NCI-H1417 (cell line): ENCODE measurements around the gene HYAL3.
"Not testable (repeated sequence)": the region's sequence is repeated elsewhere in the genome, so short reads cannot be mapped to it uniquely, and the experiment has no call there.

ENCODE experiments used
- DNase-seq, 3 experiments: peaks; one replicate each; lab custom pipeline; 2025; lab: John Stamatoyannopoulos, UW

Gene HYAL3

DNA sequence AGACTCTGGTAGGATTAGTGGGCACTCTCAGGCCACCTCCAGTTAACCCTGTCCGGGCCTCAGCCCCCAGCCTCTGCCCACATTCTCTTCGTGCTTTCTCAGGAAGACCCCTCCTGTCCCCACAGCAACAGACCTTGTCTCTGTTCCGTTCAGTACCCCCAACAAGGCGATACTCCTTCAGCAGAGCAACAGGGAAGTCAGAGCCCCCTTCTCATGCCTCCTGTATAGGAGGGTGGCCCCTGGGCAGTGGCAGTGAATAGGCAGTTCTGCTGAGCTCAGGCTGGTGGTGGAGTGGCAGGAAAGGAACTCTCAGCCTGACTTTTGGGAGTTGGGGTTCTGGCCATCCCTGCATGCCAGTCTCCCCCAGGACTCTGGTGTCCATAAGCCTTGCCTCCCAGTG is 29.7 kb downstream of the HYAL3 start:
- no peak for DNase-seq

DNA sequence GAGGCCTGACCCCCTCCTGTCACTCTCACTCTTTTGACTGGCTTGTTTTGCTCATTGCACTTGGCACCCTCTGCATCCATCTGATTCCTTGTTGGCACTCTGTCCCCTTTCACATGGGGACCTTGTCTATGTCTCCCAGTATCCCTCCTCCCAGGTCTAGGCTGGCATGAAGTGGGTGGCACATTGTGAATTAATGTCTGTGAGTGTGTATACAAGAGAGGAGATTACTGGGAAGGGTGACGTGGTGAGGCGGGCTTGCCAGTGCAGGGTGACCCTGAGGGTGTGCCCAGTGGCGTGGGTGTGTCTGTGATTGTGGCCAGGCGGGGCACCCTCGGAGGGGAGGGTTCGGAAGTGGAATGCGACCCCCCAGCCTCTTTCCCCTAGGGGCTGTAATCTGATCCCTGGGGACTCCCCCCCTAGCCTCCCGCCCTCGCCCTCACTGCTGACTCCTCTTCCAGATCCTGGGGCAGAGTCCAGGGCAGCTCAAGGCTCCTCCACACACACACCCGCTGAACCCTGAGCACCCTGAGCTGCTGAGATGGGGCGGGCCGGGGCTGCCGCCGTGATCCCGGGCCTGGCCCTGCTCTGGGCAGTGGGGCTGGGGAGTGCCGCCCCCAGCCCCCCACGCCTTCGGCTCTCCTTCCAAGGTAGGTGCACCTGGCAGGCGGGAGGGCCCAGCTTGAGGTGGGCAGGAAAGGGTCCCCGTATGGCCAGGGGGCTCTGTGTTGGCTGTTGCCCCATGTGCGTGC is 30.3 kb downstream of the HYAL3 start, which contains the start of gene SEMA3B:
SEMA3B (plus strand) TSS at position 445 of the 749 bp plus-strand sequence; CDS start at position 539, 94 bp downstream.
- peak in 2 of 3 experiments; percentile 14 to 20 for DNase-seq

DNA sequence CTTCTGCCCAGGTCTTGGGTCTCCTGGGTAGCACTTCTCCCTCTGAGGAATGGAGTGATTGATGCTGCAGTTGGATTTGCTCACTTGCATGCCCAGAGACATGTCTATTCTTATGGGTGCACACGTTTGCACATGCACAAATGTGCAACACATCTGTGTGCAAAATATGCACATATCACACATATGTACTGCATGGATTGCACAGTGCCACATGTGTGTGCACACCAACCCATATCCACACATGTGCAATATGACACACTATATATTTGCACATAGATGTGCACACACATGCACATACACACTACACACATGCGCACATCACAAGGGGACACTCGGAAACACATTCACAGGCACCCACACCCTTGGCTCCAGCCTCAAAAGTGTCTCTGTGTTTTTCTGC is 30.9 kb downstream of the HYAL3 start:
- no peak for DNase-seq

DNA sequence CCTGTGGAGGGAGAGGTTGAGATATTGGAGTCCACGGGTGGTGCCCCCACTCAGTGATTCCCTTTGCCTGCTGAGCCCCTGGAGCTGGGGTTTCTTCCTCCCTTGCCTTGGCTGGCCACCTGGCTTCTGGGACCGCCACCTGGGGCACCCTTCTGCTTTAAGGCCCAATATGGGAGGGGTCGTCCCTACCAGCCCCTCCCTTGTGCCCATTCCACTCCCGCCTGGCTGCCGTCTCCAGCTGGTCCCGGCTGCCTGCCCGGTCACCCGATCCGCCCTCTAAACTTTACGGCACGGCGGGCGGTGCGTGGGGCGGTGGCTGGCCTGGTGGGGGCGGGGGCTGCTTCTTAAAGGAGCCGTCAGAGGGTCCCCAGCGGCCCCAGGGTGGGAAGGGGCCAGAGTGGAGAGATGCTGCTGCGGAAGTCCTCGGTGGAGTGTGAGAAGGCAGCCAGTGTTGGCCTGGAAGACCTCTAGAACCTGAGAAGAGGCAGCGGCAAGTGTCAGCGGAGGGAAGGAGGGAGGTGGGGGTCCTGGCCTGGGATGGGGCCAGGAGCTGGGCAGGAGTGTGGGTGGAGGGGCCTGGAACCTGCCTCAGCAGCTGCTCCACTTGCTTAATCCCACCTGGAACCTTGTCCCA is 31.8 kb downstream of the HYAL3 start:
- peak in 2 of 3 experiments; percentile 25 to 38 for DNase-seq

DNA sequence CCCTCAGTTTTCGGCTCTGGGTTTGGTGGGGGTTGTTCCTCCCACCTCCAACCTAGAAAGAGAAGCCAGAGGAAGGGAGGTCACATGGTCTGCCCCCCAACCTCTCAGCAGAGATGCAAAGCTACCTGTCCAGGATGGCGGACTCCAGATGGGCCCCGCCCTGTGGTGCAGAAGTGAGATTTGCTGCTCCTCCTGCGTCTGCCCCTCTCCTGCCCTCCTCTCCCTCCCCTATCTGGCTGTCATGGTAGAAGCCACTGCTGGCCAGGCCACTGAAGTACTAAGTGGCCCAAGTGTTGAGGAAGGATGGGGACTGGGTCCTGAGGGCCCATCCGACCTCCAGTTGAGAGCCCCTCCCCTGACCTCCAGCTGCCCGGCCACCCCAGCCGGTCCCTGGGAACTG is 32.4 kb downstream of the HYAL3 start:
- DNase-seq: no peak

DNA sequence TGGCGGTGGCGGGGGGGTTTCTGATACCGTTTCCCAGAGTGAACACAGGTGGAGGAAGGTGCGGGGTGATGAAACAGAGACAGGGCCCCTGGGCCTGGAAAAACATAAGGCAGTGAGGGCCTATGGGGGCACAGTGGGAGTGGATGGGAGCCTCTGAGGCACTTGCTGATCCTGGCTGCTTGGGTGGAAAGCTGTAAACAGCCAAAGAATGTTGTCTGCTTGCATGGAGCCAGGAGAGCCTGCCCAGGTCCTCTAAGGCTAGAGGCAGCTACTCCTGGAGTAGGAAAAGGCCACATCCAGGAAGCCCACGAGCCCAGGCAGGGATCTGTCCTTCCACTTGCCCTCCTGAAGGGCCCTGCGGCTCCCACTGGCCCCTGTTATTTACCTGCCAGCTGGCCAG is 33.2 kb downstream of the HYAL3 start:
- DNase-seq: no peak

DNA sequence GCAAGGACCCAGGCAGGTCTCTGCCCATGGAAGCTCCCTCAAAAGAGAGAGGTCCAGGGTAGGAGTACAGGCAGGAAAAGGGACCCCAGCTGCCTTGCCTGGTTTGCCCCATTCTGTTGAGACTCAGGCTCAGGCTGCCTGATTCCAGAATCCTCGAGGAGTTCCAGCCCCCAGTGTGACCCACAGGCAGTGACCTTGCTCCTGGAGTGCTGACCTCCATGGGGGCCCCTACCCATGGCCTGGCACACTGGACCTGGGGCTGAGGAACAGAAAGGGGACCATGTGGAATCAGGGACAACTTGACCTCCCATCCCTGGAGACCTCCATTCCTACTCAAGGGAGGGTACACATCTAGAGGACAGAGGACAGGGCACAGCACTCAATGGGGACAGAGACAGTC is 33.6 kb downstream of the HYAL3 start:
- no peak for DNase-seq

DNA sequence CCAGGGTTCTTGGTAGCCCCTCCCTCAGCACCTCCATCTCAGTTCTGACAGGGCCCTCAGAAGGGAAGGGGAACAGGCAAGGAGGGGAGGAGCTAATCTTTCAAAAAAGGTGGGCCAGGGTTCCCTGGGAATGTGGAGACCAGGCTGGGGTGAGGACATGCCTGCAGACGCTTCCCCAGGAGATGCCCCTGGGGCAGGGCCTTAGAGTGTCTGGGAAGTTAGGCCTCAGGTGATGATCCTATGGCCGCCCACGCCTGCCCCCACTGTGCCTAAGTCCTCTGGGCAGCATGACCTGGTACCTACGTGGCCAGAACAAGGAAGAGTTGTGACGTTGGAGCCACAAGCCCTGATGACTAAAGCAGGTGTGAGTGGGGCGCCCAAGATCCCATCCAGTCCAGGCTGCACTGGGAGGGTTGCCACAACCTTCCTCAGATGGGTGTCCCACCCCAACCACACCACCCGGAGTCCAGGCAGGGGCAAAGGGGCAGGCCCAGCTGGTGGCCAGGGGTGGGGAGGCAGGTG is 34.2 kb downstream of the HYAL3 start:
- DNase-seq: no peak

DNA sequence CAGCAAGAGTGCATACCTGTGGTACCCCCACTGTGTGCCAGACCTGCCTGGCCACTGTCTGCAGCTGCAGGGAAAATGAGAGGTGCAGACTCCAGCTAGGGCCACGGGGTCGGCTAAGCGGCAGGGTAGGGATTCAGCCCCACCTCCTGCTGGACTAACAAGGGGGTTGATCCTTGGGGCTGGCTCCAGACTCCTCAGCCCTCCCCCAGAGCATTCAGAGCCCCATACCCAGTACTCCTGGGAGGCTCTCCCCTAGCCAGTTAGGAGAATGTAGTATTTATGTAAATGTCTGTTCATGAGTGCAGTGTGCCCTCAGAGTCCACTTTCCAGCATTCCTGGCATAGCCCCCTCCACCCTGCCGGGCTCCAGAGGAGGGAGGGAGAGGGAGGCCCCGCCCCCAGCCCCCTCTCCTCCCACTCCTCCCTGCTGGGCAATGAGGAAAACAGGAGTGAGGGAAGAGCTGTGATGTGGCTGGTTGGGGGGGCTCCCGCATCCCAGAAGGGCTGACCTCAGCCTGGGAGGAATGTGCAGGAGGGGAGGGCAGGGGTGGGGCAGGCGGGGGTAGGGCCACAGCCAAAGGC is 34.7 kb downstream of the HYAL3 start:
- DNase-seq: peak in 2 of 3 experiments; percentile 64 to 68

DNA sequence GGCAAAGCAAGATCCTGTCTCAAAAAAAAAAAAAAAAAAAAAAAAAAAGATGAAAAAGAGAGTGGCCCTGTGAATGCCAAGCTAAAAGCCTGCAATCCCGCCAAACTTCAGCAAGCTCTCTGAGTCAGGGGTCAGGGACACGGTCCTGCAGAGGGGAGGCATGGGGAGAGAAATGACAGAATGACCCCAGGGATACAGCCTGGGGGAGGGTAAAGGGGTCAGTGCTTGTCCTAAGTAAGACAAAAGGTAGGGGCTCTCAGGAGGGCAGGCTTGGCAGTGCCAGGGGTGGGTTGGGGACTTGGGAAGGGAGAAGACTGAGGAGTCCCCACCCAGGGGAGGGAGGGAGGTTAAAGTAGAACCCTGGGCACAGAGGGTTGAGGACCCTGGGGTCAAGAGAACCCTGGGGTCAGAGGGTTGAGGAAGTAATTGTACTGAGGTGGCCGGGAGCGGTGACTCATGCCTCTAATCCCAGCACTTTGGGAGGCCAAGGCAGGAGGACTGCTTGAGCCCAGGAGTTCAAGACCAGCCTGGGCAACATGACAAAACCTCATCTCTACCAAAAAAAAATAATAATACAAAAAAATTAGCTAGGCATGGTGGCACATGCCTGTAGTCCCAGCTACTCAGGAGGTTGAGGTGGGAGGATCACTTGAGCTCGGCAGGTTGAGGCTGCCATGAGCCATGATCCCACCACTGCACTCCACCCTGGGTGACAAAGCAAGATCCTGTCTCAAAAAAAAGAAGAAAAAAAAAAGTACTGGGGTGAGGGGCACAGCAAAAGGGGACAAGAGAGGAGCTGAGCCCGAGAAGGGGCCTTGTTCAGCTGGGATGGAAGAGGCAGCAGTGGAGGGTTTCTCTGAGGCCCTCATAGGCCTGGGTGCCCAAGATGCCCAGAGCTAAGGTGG is 35.5 kb downstream of the HYAL3 start:
- no peak for DNase-seq

DNA sequence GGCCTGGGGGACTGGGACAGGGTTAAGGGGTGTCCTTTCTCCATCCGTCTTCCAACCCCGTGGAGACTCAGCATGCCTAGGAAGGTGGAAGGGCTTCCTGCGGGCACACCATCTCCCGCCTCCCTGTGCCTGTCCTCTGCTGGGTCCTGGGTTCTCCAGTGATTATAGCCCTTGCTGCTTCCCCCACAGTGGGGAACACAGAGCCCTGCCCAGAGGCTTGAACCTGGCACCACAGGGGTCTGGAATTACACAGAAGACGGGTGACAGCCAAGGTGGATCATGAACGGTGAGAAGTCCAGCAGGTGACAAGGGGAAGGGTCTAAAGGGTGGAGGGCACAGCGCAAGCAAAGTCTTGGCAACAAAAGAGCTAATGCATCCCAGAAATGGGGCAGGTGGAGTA is 36.4 kb downstream of the HYAL3 start:
- no peak for DNase-seq

DNA sequence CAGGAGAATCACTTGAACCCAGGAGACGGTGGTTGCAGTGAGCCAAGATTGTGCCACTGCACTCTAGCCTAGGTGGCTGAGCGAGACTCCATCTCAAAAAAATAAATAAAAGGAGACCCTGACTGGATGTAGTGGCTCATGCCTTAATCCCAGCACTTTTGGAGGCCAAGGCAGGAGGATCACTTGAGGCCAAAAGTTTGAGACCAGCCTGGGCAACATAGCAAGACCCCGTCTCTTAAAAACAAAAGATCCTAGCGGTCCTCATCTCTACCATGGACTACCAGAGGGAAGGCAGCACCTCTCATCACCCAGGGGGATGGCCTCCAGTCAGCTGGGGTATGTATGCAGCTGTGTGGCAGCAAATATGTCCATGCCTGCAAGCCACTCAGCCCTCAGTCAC is 37.0 kb downstream of the HYAL3 start:
- not testable (repeated sequence) for DNase-seq

DNA sequence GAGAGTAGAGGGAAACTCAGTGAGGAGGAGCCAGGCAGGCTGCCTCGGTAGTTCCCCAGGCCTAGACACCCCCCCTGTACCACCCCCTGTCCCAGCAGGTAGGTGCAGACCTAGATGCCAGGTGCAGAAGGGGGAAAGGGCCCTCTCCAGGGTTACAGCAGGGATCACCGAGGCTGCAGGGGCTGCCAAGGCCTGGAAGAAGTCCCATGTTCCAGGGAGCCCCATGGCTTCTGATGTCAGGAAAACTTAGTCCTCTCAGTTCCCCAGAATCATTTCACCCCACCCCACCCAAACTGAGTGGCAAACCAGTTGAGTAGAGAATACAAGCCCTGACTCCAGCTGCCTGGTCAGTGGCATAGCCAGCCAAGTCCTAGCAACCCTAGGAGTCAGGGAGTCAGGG is 37.7 kb downstream of the HYAL3 start:
- no peak for DNase-seq

DNA sequence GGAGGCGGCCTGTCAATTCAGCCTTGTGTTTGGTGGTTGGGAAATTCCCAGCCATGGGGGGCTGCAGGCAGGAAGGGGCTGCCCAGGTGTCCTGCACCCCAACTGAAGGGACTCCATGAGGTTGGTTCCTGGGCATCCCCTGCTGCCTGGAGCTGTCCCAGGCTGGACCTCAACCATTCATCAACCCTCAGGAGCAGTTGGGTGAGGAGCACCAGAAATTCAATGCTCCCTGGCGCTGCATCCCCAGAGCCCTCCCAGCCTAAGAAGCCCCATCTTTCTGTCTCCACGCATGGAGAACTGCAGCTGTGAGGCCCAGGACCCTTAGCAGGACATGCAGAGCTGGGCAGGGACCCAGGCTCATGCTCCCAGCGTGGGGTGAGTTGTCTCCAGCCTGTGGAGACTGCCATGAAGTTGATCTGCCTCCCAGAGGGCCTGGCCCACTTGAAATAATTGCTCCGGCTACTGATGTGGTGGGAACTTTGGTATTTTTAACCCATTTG is 38.2 kb downstream of the HYAL3 start:
- no peak for DNase-seq

DNA sequence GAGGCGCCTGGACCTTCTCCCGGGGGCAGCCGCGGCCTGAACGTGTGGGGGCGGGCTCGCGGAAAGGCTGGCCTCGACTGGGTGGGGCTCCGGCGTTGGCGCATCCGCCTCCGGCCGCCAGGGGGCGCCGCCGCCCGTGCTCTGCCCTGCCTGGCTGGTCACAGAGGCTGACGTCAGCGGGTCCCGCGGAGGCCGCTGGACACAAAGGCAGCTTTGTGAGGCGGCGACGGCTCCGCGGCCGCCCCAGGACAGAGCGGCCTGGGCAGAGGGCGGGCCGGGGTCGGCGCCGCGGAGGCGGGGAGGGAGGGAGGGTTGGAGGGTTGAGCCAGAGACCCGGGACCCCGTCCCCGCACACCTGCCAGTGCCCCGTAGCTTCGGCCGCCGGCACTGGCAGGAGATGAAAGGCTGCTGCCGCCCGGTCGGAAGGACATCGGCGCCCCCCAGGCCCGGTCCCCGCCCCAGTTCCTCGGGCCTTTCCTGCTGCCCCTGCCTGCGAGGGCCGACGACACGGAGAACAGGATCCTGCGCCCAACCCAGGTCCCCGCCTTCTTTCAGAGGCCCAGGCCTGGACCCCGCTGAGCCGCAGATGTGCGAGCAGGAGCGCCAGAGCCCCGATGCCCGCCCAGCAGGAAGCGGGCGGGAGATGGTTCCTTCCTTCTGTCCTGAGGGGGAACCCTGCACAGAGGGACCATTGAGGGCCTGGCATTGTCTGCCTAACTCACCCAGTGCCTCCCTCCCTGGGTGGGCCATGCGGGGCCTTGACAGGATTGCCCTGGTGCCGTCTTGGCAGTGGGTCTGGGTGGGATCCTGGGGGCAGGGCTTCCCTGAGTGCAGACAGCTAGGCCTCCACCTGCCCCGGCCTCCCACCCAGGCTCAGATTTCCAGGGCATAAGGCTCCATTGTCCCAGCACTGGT is 38.9 kb downstream of the HYAL3 start:
- DNase-seq: peak; percentile 72 to 87 (median 82)

DNA sequence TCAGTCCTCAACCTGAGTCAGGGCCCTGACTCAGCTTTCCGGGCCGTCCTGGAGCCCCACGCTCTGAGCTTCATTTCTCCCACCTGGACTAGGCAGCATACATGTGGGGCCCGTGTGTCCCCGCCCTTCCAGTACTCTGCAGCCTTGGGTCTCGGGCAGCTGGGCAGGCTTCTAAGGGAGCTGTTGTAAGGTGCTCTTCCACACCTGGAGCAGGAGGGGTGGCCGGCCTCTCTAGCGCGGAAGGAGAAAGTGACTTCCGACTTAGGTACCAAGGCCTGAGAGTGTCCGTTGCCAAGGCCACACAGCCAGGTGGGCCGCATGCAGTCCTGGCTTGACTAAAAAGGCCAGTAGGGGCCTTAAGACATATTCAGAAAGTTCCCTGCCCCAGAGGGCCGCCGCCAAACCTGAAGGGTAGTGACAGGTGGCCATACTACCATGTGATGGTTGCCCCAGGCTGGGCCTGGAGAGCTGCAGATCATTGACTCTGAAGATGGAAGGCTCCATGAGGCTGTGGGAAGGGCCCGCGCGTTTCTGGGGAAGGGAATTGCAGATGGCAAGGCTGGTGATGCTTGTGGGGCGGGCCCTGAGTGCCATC is 39.7 kb downstream of the HYAL3 start:
- DNase-seq: no peak

DNA sequence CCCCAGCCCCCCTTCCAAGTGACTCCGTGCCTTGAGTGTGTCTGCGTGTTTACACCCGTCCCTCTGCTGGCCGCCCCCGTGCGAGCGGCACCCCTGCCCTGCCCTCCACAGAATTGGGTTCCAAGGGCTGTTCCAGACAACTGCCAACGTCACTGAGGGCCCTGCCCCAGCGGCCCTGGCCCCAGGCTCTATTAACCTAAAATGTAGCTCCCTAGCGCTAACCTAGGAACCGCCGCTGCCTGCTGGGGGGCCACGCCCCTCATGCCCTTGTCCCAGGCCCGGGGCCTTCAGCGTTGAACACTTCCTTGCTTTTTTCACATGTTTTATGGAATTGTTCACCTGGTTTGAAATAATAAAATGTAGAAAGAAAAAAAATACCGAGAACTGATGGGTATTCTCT is 40.2 kb downstream of the HYAL3 start:
- DNase-seq: no peak

DNA sequence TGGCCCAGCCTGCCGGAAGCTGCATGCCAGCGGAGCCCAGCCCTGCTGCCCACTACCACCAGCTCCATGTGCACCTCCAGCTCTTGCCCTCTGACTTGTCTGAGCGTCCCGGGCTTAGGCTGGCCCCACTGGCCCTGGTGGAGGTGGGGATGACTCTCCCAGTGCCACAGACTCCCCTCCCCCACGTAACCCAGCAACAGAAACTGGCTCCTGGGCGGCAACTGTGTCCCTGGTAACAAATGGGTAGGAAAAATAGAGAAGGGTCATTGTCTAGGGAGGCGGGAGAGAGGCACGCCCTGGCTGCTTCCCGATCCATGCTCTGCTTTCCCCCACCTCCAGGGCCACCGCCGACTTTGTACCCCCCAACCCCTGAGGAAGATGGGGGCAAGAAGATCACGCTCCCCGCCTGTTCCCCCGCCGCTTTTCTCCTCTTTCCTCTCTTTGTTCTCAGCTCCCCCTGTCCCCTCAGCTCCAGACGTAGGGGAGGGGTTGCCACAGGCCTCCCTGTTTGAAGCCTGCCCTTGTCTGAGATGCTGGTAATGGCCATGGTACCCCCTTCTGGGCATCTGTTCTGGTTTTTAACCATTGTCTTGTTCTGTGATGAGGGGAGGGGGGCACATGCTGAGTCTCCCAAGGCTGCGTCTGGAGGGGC is 41.0 kb downstream of the HYAL3 start:
- peak in 2 of 3 experiments; percentile 53 to 72 for DNase-seq

DNA sequence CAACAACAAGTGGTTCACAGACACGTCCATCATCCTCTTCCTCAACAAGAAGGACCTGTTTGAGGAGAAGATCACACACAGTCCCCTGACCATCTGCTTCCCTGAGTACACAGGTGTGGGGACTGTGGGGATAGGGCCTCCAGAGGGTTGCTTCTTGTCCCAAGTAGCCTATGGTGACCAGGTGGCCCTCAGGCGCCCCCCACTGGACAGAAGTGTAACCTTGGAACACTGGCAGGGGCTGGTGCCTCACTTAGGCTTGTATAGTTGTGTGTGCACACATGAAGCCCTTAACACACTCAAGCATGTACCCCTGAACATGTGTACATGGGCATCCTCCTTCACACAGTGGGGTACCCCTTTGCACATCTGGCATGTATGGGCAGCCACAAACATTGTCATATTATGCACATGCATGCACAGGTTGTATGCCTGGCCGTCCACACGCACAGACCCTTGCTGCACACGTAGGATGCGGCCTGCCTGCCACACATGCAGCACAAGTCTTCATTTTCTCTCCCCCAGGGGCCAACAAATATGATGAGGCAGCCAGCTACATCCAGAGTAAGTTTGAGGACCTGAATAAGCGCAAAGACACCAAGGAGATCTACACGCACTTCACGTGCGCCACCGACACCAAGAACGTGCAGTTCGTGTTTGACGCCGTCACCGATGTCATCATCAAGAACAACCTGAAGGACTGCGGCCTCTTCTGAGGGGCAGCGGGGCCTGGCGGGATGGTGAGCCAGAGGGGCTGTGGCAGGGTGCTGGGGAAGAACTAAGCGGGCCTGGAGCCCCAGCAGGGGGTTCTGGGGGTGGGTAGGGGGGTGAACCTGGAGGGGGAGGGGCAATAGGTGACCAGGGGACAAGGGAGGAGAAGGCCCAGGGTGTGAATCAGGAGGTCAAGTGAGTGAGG is 42.0 kb downstream of the HYAL3 start:
- DNase-seq: peak in 1 of 3 experiments; percentile 6
